HEK293 (cell line): Measurements from ENCODE around the gene STAM2.
A peak's percentile ranks its signal among the peaks of the same experiment; 100 is the strongest.

Experiments
- AEBP2 ChIP-seq: fragments of 450-650 bp; formaldehyde crosslinking; IDR thresholded peaks from 2 replicates; pipeline ENCODE4 v1.5.1; 2016; ENCODE audit warnings: missing biosample characterization, missing genetic modification characterization, borderline replicate concordance
- CTCF ChIP-seq: fragments of 450-650 bp; formaldehyde crosslinking; IDR thresholded peaks from 2 replicates; pipeline ENCODE4 v1.5.1; 2016; ENCODE audit warnings: missing biosample characterization, missing genetic modification characterization
- PRDM6 ChIP-seq: fragments of 450-650 bp; formaldehyde crosslinking; IDR thresholded peaks from 2 replicates; pipeline ENCODE4 v1.5.1; 2017; ENCODE audit warnings: missing biosample characterization, missing genetic modification characterization
- YY1 ChIP-seq: fragments of 450-650 bp; formaldehyde crosslinking; IDR thresholded peaks from 2 replicates; pipeline ENCODE4 v1.5.1; 2018; ENCODE audit warnings: missing biosample characterization, missing genetic modification characterization
- ZNF155 ChIP-seq: fragments of 450-650 bp; formaldehyde crosslinking; IDR thresholded peaks from 2 replicates; pipeline ENCODE4 v1.5.1; 2016; ENCODE audit warnings: missing biosample characterization, missing genetic modification characterization
- ZNF449 ChIP-seq: fragments of 450-650 bp; formaldehyde crosslinking; IDR thresholded peaks from 2 replicates; pipeline ENCODE4 v1.5.1; 2017; ENCODE audit warnings: missing biosample characterization, mild to moderate bottlenecking, missing genetic modification characterization, moderate library complexity
- ZNF48 ChIP-seq: fragments of 450-650 bp; formaldehyde crosslinking; IDR thresholded peaks from 2 replicates; pipeline ENCODE4 v1.5.1; 2016; ENCODE audit warnings: missing biosample characterization, missing genetic modification characterization
- ZNF558 ChIP-seq: fragments of 450-650 bp; formaldehyde crosslinking; IDR thresholded peaks from 2 replicates; pipeline ENCODE4 v1.5.1; 2016; ENCODE audit warnings: missing biosample characterization, missing genetic modification characterization
- ZNF560 ChIP-seq: fragments of 450-650 bp; formaldehyde crosslinking; IDR thresholded peaks from 2 replicates; pipeline ENCODE4 v1.5.1; 2017; ENCODE audit warnings: missing biosample characterization, missing genetic modification characterization, borderline replicate concordance
- ZNF660 ChIP-seq: fragments of 450-650 bp; IDR thresholded peaks from 2 replicates; pipeline ENCODE4 v1.5.1; 2018; ENCODE audit warnings: missing biosample characterization, mild to moderate bottlenecking, missing genetic modification characterization
- ZNF692 ChIP-seq: fragments of 450-650 bp; formaldehyde crosslinking; IDR thresholded peaks from 2 replicates; pipeline ENCODE4 v1.5.1; 2016; ENCODE audit warnings: missing biosample characterization, missing genetic modification characterization
- ZSCAN23 ChIP-seq: fragments of 450-650 bp; formaldehyde crosslinking; IDR thresholded peaks from 2 replicates; pipeline ENCODE4 v1.5.1; 2016; ENCODE audit warnings: missing biosample characterization, missing genetic modification characterization

- TF ChIP-seq CTCF (tag by site-specific recombination), result no peak
- TF ChIP-seq PRDM6 (tag by site-specific recombination), result no peak
- TF ChIP-seq ZSCAN23 (tag by site-specific recombination), result no peak
- TF ChIP-seq ZNF558, result no peak
- no peak for TF ChIP-seq ZNF560 (tag by site-specific recombination)
- TF ChIP-seq ZNF48 (tag by site-specific recombination), result no peak
- no peak for TF ChIP-seq ZNF155 (tag by site-specific recombination)
- TF ChIP-seq ZNF449 (tag by site-specific recombination), result no peak
- TF ChIP-seq ZNF692 (tag by site-specific recombination), result peak; percentile 98
- no peak for TF ChIP-seq AEBP2 (tag by site-specific recombination)
- no peak for TF ChIP-seq YY1 (tag by site-specific recombination)
- TF ChIP-seq ZNF660, result no peak
These were observed 76.1 kb downstream of the STAM2 start for GRCh38 chr2:152099367-152100050.
